Heart left ventricle (tissue), 16 donors: ENCODE data around the gene RFX7. TPM values are rescaled to one million over a fixed set of nuclear protein-coding genes. Genes with fewer than 3 reads are reported as not detected.

ENCODE experiments used
- ATAC-seq, 4 donors: fragments of 200-7000 bp; cut with Tn5 transposase; one replicate each; pipeline ENCODE4 v1.9.1; 2020 to 2022; ENCODE audit warnings: moderate library complexity in 4 of 4, mild to moderate bottlenecking in 3 of 4, moderate number of reproducible peaks in 1 of 4
- DNase-seq, 5 donors: peaks; one replicate each; pipeline ENCODE4 v3.0.0-alpha.2; 2020
- H3K27ac ChIP-seq, 12 donors: fragments of 200-600 bp; sonication (generic) in 4 of 12; one replicate each; pipeline versions ENCODE4 v1.5.0 to v1.8.0; 2016 to 2022; ENCODE audit warnings: mild to moderate bottlenecking in 2 of 12
- H3K27me3 ChIP-seq, 9 donors: fragments of 200-600 bp; sonication (generic) in 2 of 9; one replicate each; pipeline versions ENCODE4 v1.5.1 to v1.8.0; 2016 to 2022; ENCODE audit warnings: mild to moderate bottlenecking in 3 of 9
- H3K36me3 ChIP-seq, 9 donors: fragments of 200-600 bp; sonication (generic) in 2 of 9; one replicate each; pipeline versions ENCODE4 v1.5.0 to v1.8.0; 2018 to 2022; ENCODE audit warnings: mild to moderate bottlenecking in 2 of 9
- H3K4me1 ChIP-seq, 12 donors: fragments of 200-600 bp; sonication (generic) in 4 of 12; one replicate each; pipeline versions ENCODE4 v1.5.0 to v1.8.0; 2016 to 2022; ENCODE audit warnings: mild to moderate bottlenecking in 3 of 12
- H3K4me3 ChIP-seq, 12 donors: fragments of 200-600 bp; sonication (generic) in 4 of 12; one replicate each; pipeline versions ENCODE4 v1.5.0 to v1.8.0; 2017 to 2022; ENCODE audit warnings: mild to moderate bottlenecking in 9 of 12, moderate library complexity in 4 of 12
- H3K9me3 ChIP-seq, 12 donors: fragments of 200-600 bp; sonication (generic) in 4 of 12; one replicate each; pipeline versions ENCODE4 v1.5.0 to v1.8.0; 2016 to 2022; ENCODE audit warnings: mild to moderate bottlenecking in 1 of 12
- POLR2A ChIP-seq, 2 donors: fragments of 450-650 bp; IDR thresholded peaks; one replicate each; pipeline ENCODE4 v1.6.1; 2017; ENCODE audit warnings: antibody characterized with exemption in 2 of 2, mild to moderate bottlenecking in 2 of 2, moderate library complexity in 2 of 2
- WGBS, 4 donors: extraction: QIAGEN DNeasy Blood & Tissue Kit in 2 of 4; methylation state at CpG; one replicate each; pipeline versions ENCODE4 v1.1.5 to v1.1.7; 2013 to 2018; 5-methylcytosine and 5-hydroxymethylcytosine counted together
- intact Hi-C, 10 donors: fragments of 100-400 bp; cut with DNase I; formaldehyde crosslinking; loops; one replicate each; pipeline versions ENCODE4 v1.11.1 to v1.14.2; 2022
- polyA plus RNA-seq, 2 donors: library from polyadenylated mRNA; stranded (reverse); fragments of 200-250 nt; gene quantifications; one replicate each; pipeline ENCODE4 v1.2.3, GENCODE V29; 2013
- total RNA-seq, 9 donors: library from RNA; depleted of rRNA in 2 of 9; stranded (reverse); fragments of >200 nt in 2 of 9; fragmentation: NEBNext Ultra II Directional in 3 of 9; extraction: Animal tissue kit (Norgen Biotek cat#: 25700) in 3 of 9; gene quantifications; one replicate each; pipeline versions ENCODE4 v1.1.0 to v1.2.4, GENCODE V29; 2016 to 2023
- TF ChIP-seq, protein P1 (sequence below), 12 donors: fragments of 200-600 bp; sonication (generic) in 4 of 12; IDR thresholded peaks; one replicate each; pipeline versions ENCODE4 v1.5.0 to v1.8.0; 2018 to 2022; ENCODE audit warnings: antibody characterized with exemption in 12 of 12, mild to moderate bottlenecking in 5 of 12
- donor health status: ischemic (EF 13 %, LVEDD 7.1; RV severe dilation, severe dysfunction).
- donor health status: healthy with polysubstance abuse.
- donor health status: DM: no; HTN: yes; CAD: no.
- donor health status: DM: no; HTN: no; CAD: no.
- donor health status: ischemic (EF 25% LVEDD 6.9; RV normal size, moderate dysfunction).
- donor health status: ischemic (EF 25% LVEDD 5.7; RV mildly dilated, moderate dysfunction).
- donor health status: healthy.
- donor health status: DM: yes; HTN: yes; CAD: no.
- donor health status: ischemic (EF 35%, LVEDD 5.7; RV mildly dilated, moderate dysfunction).
- donor health status: nonischemic (EF 11% LVEDD 7.7; RV severe dilation, severe dysfunction).
- donor health status: DM: yes; HTN: yes; CAD: no.
- donor health status: PGD.
- donor health status: ischemic (EF 29% LVEDD 5.4; RV normal size, mild dysfunction).
- donor health status: nonischemic (EF 23%, LVEDD 6.1; RV moderate dilation, normal function).

RFX7 gene
- total and polyA plus RNA-seq, 11 donors: 0.91 to 15.2 (median 7.6) TPM

GRCh38 chr15:56192659-56193442 is 50.8 kb downstream of the RFX7 start:
- ATAC-seq (no peak), DNase-seq (no peak)
- H3K36me3 ChIP-seq: no peaks in the 10 kb centered on the region
- WGBS, 4 donors: 95 to 97% (median 97%) methylated on average over 10 of the region's 10 CpGs
- no peaks in the 10 kb centered on the region for H3K27me3 ChIP-seq
- intact Hi-C loops: no loop called here
- no peak for TF ChIP-seq POLR2A (IDR thresholded peaks at IDR 0.05)
- TF ChIP-seq, protein P1, sequence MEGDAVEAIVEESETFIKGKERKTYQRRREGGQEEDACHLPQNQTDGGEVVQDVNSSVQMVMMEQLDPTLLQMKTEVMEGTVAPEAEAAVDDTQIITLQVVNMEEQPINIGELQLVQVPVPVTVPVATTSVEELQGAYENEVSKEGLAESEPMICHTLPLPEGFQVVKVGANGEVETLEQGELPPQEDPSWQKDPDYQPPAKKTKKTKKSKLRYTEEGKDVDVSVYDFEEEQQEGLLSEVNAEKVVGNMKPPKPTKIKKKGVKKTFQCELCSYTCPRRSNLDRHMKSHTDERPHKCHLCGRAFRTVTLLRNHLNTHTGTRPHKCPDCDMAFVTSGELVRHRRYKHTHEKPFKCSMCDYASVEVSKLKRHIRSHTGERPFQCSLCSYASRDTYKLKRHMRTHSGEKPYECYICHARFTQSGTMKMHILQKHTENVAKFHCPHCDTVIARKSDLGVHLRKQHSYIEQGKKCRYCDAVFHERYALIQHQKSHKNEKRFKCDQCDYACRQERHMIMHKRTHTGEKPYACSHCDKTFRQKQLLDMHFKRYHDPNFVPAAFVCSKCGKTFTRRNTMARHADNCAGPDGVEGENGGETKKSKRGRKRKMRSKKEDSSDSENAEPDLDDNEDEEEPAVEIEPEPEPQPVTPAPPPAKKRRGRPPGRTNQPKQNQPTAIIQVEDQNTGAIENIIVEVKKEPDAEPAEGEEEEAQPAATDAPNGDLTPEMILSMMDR (IDR thresholded peaks at IDR 0.05): no peak
- H3K4me1 ChIP-seq: peaks cover 0 to 16% (median 0%) of the 10 kb centered on the region in 12 donors
- H3K27ac ChIP-seq: no peak overlapping the region
- H3K9me3 ChIP-seq: no peaks in the 10 kb centered on the region
- no peak overlapping the region for H3K4me3 ChIP-seq

GRCh38 chr15:56187665-56188064 is 56.0 kb downstream of the RFX7 start:
- Histone ChIP-seq H3K36me3 (no peaks in the 10 kb centered on the region), H3K27me3 (no peaks in the 10 kb centered on the region), H3K9me3 (peaks cover 0 to 7% (median 0%) of the 10 kb centered on the region in 12 donors), H3K4me1 (peaks cover 0 to 16% (median 1%) of the 10 kb centered on the region in 12 donors), H3K4me3 (no peak overlapping the region), H3K27ac (no peak overlapping the region)
- TF ChIP-seq, protein P1 (IDR thresholded peaks at IDR 0.05): no peak
- no peak for TF ChIP-seq POLR2A (IDR thresholded peaks at IDR 0.05)
- ATAC-seq (no peak), DNase-seq (no peak)
- intact Hi-C loops: no loop called here
- 74 to 89% (median 82%) methylated on average over 1 of the region's 1 CpG for WGBS, 4 donors

DNA sequence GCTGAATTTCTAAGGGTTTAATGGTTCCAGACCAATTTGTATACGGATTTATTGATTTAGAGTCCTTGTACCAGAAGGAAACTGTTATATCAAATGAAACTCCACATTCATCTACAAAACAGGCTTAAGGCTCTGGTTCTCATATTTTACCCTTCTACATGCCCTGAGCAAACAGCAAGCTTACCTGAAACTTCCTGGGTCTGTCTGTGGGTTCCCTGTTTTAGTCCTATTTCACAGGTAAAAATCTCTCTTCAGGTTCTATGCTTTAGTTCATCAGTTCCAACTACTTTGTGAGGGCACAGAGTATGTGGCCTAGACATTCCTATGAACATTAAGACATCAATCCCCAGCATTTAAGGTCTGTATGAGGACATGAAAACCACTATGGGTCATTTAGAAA is 57.7 kb downstream of the RFX7 start:
- 83 to 92% (median 84%) methylated on average over 1 of the region's 1 CpG for WGBS, 4 donors
- Histone ChIP-seq H3K36me3 (no peaks in the 10 kb centered on the region), H3K9me3 (peaks cover 0 to 12% (median 0%) of the 10 kb centered on the region in 12 donors), H3K4me3 (no peak overlapping the region), H3K27me3 (no peaks in the 10 kb centered on the region), H3K4me1 (peaks cover 0 to 16% (median 1%) of the 10 kb centered on the region in 12 donors), H3K27ac (no peak overlapping the region)
- no peak for TF ChIP-seq POLR2A (IDR thresholded peaks at IDR 0.05)
- TF ChIP-seq, protein P1 (IDR thresholded peaks at IDR 0.05): no peak
- intact Hi-C loops: no loop called here
- no peak for ATAC-seq
- no peak for DNase-seq

- ATAC-seq: no peak
- H3K4me1 ChIP-seq: peaks cover 0 to 19% (median 1%) of the 10 kb centered on the region in 12 donors
- TF ChIP-seq POLR2A (IDR thresholded peaks at IDR 0.05): no peak
- TF ChIP-seq, protein P1 (IDR thresholded peaks at IDR 0.05): no peak
- no peak overlapping the region for H3K4me3 ChIP-seq
- 58 to 68% (median 65%) methylated on average over 3 of the region's 3 CpGs for WGBS, 4 donors
- H3K36me3 ChIP-seq: no peaks in the 10 kb centered on the region
- no peak for DNase-seq
- intact Hi-C loops: no loop called here
- no peak overlapping the region for H3K27ac ChIP-seq
- no peaks in the 10 kb centered on the region for H3K27me3 ChIP-seq
- peaks cover 0 to 12% (median 0%) of the 10 kb centered on the region in 12 donors for H3K9me3 ChIP-seq
Observed at GRCh38 chr15:56184516-56184915, 59.2 kb downstream of the RFX7 start.
